Activated CD4-positive, alpha-beta memory T cell treated with anti-CD3 and anti-CD28 coated beads for 36 hours (primary cell): ENCODE measurements around the gene INKA2. TPM values are rescaled to one million over a fixed set of nuclear protein-coding genes. Genes with fewer than 3 reads are reported as not detected.

Experiments used
- CTCF ChIA-PET: fragments of 350-600 bp; sonication (Branson Sonifier 250); formaldehyde crosslinking; loops from one replicate; lab custom pipeline; 2021; ENCODE audit warnings: antibody characterized with exemption, inconsistent platforms; lab: Charles Lee
- POLR2A ChIA-PET: fragments of 350-600 bp; sonication (Branson Sonifier 250); formaldehyde crosslinking; loops from one replicate; lab custom pipeline; 2021; ENCODE audit warnings: antibody characterized with exemption; lab: Charles Lee
- DNase-seq: peaks from one replicate; pipeline ENCODE4 v3.0.0-alpha.2; 2020
- H3K27ac Mint-ChIP-seq: one replicate; pipeline ENCODE4 v1.8.0; 2021; ENCODE audit warnings: mixed read lengths
- H3K27me3 Mint-ChIP-seq: one replicate; pipeline ENCODE4 v1.8.0; 2021; ENCODE audit warnings: mixed read lengths
- H3K36me3 Mint-ChIP-seq: one replicate; pipeline ENCODE4 v1.8.0; 2021; ENCODE audit warnings: mixed read lengths
- H3K4me1 Mint-ChIP-seq: one replicate; pipeline ENCODE4 v1.8.0; 2021; ENCODE audit warnings: low read depth, mixed read lengths
- H3K4me3 Mint-ChIP-seq: one replicate; pipeline ENCODE4 v1.8.0; 2021; ENCODE audit warnings: mild to moderate bottlenecking, mixed read lengths
- H3K9me3 Mint-ChIP-seq: one replicate; pipeline ENCODE4 v1.8.0; 2021; ENCODE audit warnings: mixed read lengths
- intact Hi-C: fragments of 100-400 bp; cut with micrococcal nuclease; formaldehyde crosslinking; loops from one replicate; pipeline ENCODE4 v1.15.1; 2023
- total RNA-seq, 2 experiments: library from RNA; stranded (reverse); gene quantifications; one replicate each; pipeline ENCODE4 v1.2.3, GENCODE V29; 2021

Gene INKA2
- total RNA-seq, 2 experiments from 2014 or later = 1.4 to 2.3 TPM

GRCh38 chr1:111719135-111719534, 20.1 kb downstream of the INKA2 start:
- Mint-ChIP-seq H3K27ac (no peak overlapping the region), H3K36me3 (peaks cover 8% of the 10 kb centered on the region), H3K27me3 (no peaks in the 10 kb centered on the region), H3K9me3 (no peaks in the 10 kb centered on the region), H3K4me3 (no peak overlapping the region), H3K4me1 (peaks cover 16% of the 10 kb centered on the region)
- intact Hi-C loops = no loop called here
- ChIA-PET CTCF (no interaction called here), POLR2A (interaction anchor here (1.1 kb wide), 1 partner anchor 18 kb away, joined by 3 read pairs; no protein-coding TSS in a partner anchor)
- DNase-seq = no peak

DNA sequence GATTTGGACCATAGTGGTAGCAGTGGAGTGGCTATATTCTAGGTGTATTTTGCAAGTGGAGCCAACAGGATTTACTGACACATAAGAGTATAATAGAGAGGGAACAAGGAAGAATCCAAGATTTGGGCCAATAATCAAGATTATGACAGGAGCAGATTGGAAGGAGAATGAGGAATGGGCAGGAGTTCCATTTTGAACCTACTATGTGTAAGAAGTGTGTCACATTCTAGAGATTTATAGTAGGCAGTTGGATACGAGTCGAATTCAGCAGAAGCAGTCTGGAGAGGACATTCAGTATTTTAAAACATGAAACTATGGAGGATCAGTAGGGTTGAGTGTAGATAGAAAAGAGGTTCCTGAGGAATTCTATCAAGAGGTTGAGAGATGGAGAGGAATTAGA, 21.7 kb downstream of the INKA2 start:
- ChIA-PET POLR2A (interaction anchor here (0.6 kb wide), 1 partner anchor 305 kb away, joined by 3 read pairs; no protein-coding TSS in a partner anchor), CTCF (interaction anchor here (5.2 kb wide), 1 partner anchor 30 kb away, joined by 84 read pairs; no protein-coding TSS in a partner anchor)
- Mint-ChIP-seq H3K4me1 (peaks cover 5% of the 10 kb centered on the region), H3K27me3 (no peaks in the 10 kb centered on the region), H3K27ac (peak overlapping the region; percentile 19), H3K9me3 (no peaks in the 10 kb centered on the region), H3K36me3 (peaks cover 8% of the 10 kb centered on the region), H3K4me3 (no peak overlapping the region)
- no peak for DNase-seq
- intact Hi-C loops = no loop called here

DNA sequence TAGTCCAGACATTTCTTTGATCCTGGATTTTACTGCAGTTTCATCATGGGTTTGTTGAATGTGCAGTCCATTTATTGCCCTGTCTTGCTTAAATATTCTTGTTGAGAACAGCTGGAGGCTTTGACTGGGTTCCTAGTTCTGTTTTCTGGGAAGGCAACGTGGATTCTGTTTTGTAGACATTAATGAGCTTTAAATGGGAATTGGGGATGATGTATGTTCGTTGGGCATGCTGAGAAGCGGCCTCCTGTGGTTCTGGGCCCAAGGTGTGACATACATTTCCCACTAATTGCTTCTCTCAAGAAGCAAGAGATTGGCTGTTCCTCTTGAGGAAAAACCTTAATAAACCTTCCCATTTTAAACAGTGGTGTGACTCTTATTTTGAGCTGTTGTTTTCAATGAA, 22.9 kb downstream of the INKA2 start:
- no peaks in the 10 kb centered on the region for H3K9me3 Mint-ChIP-seq
- peaks cover 7% of the 10 kb centered on the region for H3K4me1 Mint-ChIP-seq
- intact Hi-C loops = no loop called here
- H3K36me3 Mint-ChIP-seq = peaks cover 9% of the 10 kb centered on the region
- no peaks in the 10 kb centered on the region for H3K27me3 Mint-ChIP-seq
- no peak for DNase-seq
- CTCF ChIA-PET = interaction anchor here (0.6 to 5.3 kb wide), 13 partner anchors 9 to 235 kb away, joined by 3 to 84 read pairs (median 17); partner anchors contain the start of gene INKA2
- POLR2A ChIA-PET = interaction anchor here (1.2 kb wide), 1 partner anchor 23 kb away, joined by 3 read pairs; the partner anchor contains the start of gene INKA2
- H3K4me3 Mint-ChIP-seq = no peak overlapping the region
- no peak overlapping the region for H3K27ac Mint-ChIP-seq

GRCh38 chr1:111709986-111710385, 29.2 kb downstream of the INKA2 start:
- POLR2A ChIA-PET = no interaction called here
- intact Hi-C loops = loop anchor here (5.0 kb wide), 1 partner anchor 38 kb away; no protein-coding TSS in a partner anchor
- H3K4me3 Mint-ChIP-seq = no peak overlapping the region

DNA sequence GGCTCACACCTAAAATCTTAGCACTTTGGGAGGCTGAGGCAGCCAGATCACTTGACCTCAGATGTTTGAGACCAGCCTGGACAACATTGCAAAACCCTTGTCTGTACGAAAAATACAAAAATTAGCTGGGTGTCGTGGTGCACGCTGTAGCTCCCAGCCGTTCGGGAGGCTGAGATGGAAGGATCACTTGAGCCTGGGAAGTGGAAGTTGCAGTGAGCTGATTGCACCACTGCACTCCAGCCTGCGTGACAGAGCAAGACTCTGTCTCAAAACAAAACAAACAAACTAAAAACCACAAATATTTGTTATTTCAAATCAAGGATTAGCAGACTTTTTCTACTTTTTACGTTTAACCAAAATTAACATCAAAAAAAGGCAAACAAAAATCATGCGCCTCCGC, 31.3 kb downstream of the INKA2 start:
- peak overlapping the region; percentile 38 for H3K27ac Mint-ChIP-seq
- intact Hi-C loops = loop anchor here (5.0 kb wide), 1 partner anchor 36 kb away; no protein-coding TSS in a partner anchor
- peaks cover 50% of the 10 kb centered on the region for H3K4me1 Mint-ChIP-seq
- no peaks in the 10 kb centered on the region for H3K27me3 Mint-ChIP-seq
- peaks cover 54% of the 10 kb centered on the region for H3K36me3 Mint-ChIP-seq
- H3K9me3 Mint-ChIP-seq = no peaks in the 10 kb centered on the region
- CTCF ChIA-PET = interaction anchor here (0.7 to 2.0 kb wide), 3 partner anchors 62 to 319 kb away, joined by 3 to 9 read pairs (median 3); no protein-coding TSS in a partner anchor
- H3K4me3 Mint-ChIP-seq = no peak overlapping the region
- POLR2A ChIA-PET = no interaction called here
- no peak for DNase-seq

More at GRCh38 chr1:111709986-111710385, 29.2 kb downstream of the INKA2 start:
- Mint-ChIP-seq H3K36me3 (peaks cover 40% of the 10 kb centered on the region), H3K27me3 (no peaks in the 10 kb centered on the region), H3K9me3 (no peaks in the 10 kb centered on the region), H3K27ac (peak overlapping the region; percentile 36), H3K4me1 (peaks cover 47% of the 10 kb centered on the region)
- CTCF ChIA-PET = interaction anchor here (0.9 to 1.3 kb wide), 2 partner anchors 59 to 202 kb away, joined by 4 to 7 read pairs; no protein-coding TSS in a partner anchor
- DNase-seq = no peak

DNA sequence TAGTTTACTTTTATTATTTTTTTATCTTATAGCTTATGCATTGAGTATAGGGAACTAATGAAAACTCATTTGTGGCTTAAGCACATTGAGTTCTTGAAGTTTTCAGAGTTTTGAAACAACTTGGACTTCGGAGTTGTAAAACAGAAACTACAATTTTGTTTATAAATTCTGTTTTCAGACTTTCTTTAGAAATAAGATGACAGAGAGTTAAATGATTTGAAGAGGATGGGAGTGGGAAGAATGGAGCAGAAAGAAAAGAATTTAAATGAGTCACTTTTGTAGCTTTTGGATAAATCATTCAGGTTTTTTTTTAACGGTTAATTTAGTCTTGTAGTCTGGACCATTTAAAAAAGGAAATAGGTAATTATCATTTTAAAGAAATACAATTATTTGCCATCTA, 32.3 kb downstream of the INKA2 start:
- H3K27ac Mint-ChIP-seq = peak overlapping the region; percentile 43
- no peaks in the 10 kb centered on the region for H3K9me3 Mint-ChIP-seq
- DNase-seq = no peak
- ChIA-PET CTCF (interaction anchor here (1.1 to 2.0 kb wide), 3 partner anchors 40 to 199 kb away, joined by 3 to 9 read pairs (median 3); no protein-coding TSS in a partner anchor), POLR2A (no interaction called here)
- peaks cover 56% of the 10 kb centered on the region for H3K4me1 Mint-ChIP-seq
- H3K27me3 Mint-ChIP-seq = no peaks in the 10 kb centered on the region
- intact Hi-C loops = loop anchor here (5.0 kb wide), 1 partner anchor 35 kb away; no protein-coding TSS in a partner anchor
- H3K4me3 Mint-ChIP-seq = no peak overlapping the region
- peaks cover 59% of the 10 kb centered on the region for H3K36me3 Mint-ChIP-seq

- intact Hi-C loops = loop anchor here (5.0 kb wide), 1 partner anchor 34 kb away; no protein-coding TSS in a partner anchor
- Mint-ChIP-seq H3K27me3 (no peaks in the 10 kb centered on the region), H3K9me3 (no peaks in the 10 kb centered on the region), H3K4me1 (peaks cover 60% of the 10 kb centered on the region), H3K27ac (no peak overlapping the region), H3K36me3 (peaks cover 61% of the 10 kb centered on the region), H3K4me3 (no peak overlapping the region)
- POLR2A ChIA-PET = no interaction called here
- CTCF ChIA-PET = interaction anchor here (2.0 kb wide), 1 partner anchor 198 kb away, joined by 9 read pairs; no protein-coding TSS in a partner anchor
- DNase-seq = no peak
Measured at GRCh38 chr1:111705841-111706240, 33.4 kb downstream of the INKA2 start.

GRCh38 chr1:111704776-111705175, 34.4 kb downstream of the INKA2 start:
- no peak overlapping the region for H3K27ac Mint-ChIP-seq
- ChIA-PET CTCF (interaction anchor here (0.6 to 3.3 kb wide), 3 partner anchors 10 to 197 kb away, joined by 4 to 21 read pairs (median 7); no protein-coding TSS in a partner anchor), POLR2A (no interaction called here)
- intact Hi-C loops = loop anchor here (5.0 kb wide), 1 partner anchor 32 kb away; no protein-coding TSS in a partner anchor
- peaks cover 66% of the 10 kb centered on the region for H3K4me1 Mint-ChIP-seq
- peaks cover 69% of the 10 kb centered on the region for H3K36me3 Mint-ChIP-seq
- no peaks in the 10 kb centered on the region for H3K9me3 Mint-ChIP-seq
- no peak for DNase-seq
- H3K4me3 Mint-ChIP-seq = no peak overlapping the region
- no peaks in the 10 kb centered on the region for H3K27me3 Mint-ChIP-seq

GRCh38 chr1:111704240-111704639, 35.0 kb downstream of the INKA2 start:
- Mint-ChIP-seq H3K27ac (no peak overlapping the region), H3K4me3 (no peak overlapping the region), H3K4me1 (peaks cover 65% of the 10 kb centered on the region), H3K9me3 (no peaks in the 10 kb centered on the region), H3K36me3 (peaks cover 69% of the 10 kb centered on the region), H3K27me3 (no peaks in the 10 kb centered on the region)
- ChIA-PET POLR2A (no interaction called here), CTCF (interaction anchor here (0.6 to 3.3 kb wide), 4 partner anchors 11 to 196 kb away, joined by 4 to 21 read pairs (median 6); no protein-coding TSS in a partner anchor)
- intact Hi-C loops = no loop called here
- no peak for DNase-seq

DNA sequence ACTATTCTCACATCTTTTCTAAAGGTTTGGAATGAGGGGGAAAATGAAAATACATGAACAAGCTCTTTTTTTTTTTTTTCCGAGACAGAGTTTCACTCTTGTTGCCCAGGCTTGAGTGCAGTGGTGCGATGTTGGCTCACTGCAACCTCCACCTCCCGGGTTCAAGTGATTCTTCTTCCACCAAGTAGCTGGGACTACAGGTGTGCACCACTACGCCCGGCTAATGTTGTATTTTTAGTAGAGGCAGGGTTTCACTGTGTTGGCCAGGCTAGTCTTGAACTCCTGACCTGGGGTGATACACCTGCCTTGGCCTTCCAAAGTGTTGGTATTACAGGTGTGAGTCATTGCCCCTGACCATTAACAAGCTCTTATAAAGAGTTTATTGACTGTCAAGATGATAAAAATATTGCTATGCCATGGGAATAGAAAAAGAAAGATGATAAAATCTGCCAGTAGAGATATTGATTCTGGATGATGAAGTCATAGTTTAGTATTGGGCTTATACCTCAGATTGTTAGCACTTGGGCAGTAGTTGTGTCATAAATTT, 36.6 kb downstream of the INKA2 start:
- Mint-ChIP-seq H3K4me1 (peaks cover 55% of the 10 kb centered on the region), H3K27ac (no peak overlapping the region), H3K4me3 (no peak overlapping the region), H3K36me3 (peaks cover 61% of the 10 kb centered on the region), H3K9me3 (no peaks in the 10 kb centered on the region), H3K27me3 (no peaks in the 10 kb centered on the region)
- CTCF ChIA-PET = interaction anchor here (0.5 to 3.3 kb wide), 8 partner anchors 12 to 598 kb away, joined by 3 to 21 read pairs (median 3); partner anchors contain the start of gene INKA2
- intact Hi-C loops = no loop called here
- DNase-seq = no peak
- POLR2A ChIA-PET = interaction anchor here (0.6 kb wide), 2 partner anchors 63 to 1200 kb away, joined by 4 read pairs; no protein-coding TSS in a partner anchor

- H3K9me3 Mint-ChIP-seq = no peaks in the 10 kb centered on the region
- intact Hi-C loops = no loop called here
- H3K4me3 Mint-ChIP-seq = no peak overlapping the region
- POLR2A ChIA-PET = interaction anchor here (0.6 kb wide), 1 partner anchor 63 kb away, joined by 3 read pairs; no protein-coding TSS in a partner anchor
- CTCF ChIA-PET = interaction anchor here (0.9 to 2.0 kb wide), 2 partner anchors 16 to 191 kb away, joined by 3 to 12 read pairs; no protein-coding TSS in a partner anchor
- H3K4me1 Mint-ChIP-seq = peaks cover 59% of the 10 kb centered on the region
- H3K27me3 Mint-ChIP-seq = no peaks in the 10 kb centered on the region
- peaks cover 61% of the 10 kb centered on the region for H3K36me3 Mint-ChIP-seq
- peak overlapping the region; percentile 28 for H3K27ac Mint-ChIP-seq
- DNase-seq = no peak
Measured at GRCh38 chr1:111699268-111699667, 39.9 kb downstream of the INKA2 start.

- intact Hi-C loops = no loop called here
- Mint-ChIP-seq H3K36me3 (peaks cover 60% of the 10 kb centered on the region), H3K4me3 (no peak overlapping the region), H3K9me3 (no peaks in the 10 kb centered on the region), H3K4me1 (peaks cover 58% of the 10 kb centered on the region), H3K27me3 (no peaks in the 10 kb centered on the region), H3K27ac (peak overlapping the region; percentile 49)
- DNase-seq = no peak
- ChIA-PET POLR2A (no interaction called here), CTCF (no interaction called here)
Measured at GRCh38 chr1:111696330-111696729, 42.9 kb downstream of the INKA2 start.
